ENCODE measurements around the gene AGO4.
"Not testable (repeated sequence)": the region's sequence is repeated elsewhere in the genome, so short reads cannot be mapped to it uniquely, and the experiment has no call there.

The AGO4 gene

DNA sequence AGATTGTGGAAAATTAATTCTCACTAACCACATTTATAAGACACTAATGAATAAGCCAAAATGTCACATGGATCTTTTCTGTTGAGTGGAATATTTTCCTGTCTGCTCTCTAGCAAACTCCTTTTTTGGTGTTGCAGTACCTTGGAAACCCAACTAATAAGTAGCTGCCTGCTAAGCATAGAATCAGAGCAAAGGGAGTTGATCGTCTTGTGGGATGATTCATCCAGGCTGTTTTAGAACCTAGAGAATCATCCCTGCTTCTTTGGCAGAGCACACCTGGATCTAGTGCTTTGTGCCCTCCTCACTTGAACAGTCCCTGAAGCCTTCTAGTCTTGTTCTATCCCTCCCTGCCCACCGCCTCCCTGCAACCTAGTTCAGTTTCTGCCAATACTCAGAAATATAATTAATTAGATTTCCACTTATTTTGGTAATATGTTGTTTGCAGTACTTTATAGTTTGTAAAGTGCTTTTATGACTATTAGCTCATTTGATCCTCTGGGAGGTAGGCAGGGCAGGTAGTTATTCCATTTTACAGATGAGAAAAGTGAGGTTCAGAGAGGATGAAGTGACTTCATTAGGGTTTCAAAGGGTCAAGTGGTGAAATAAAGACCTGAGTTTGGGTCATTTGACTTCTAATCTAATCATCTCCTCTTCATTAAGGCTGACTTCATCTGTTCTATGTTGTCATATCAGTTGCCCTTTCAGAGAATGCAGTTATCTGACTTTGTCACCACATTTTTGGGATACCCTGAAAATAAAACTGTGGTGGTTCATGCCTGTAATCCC lies 2.5 kb downstream of the AGO4 start:
- no peak for DNase-seq (ENCODE audit: low read depth)

DNA sequence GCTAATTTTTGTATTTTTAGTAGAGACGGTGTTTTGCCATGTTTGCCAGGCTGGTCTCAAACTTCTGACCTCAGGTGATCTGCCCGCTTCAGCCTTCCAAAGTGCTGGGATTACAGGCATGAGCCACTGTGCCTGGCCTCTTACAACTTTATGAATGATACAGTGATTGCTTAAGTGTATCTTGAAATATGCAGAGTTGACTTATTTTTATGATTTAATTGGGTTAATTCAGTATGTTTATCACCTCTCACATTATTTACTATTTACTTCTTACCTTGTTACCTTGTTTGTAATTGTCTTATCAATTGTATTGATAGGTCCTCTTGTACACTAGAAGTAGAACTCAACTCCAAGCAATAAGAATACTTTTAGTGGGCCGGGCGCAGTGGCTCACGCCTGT lies 4.9 kb downstream of the AGO4 start:
- not testable (repeated sequence) for DNase-seq (ENCODE audit: low read depth)

GRCh38 chr1:35825255-35825654 lies 17.4 kb downstream of the AGO4 start:
- DNase-seq (ENCODE audit: low read depth), result no peak

DNA sequence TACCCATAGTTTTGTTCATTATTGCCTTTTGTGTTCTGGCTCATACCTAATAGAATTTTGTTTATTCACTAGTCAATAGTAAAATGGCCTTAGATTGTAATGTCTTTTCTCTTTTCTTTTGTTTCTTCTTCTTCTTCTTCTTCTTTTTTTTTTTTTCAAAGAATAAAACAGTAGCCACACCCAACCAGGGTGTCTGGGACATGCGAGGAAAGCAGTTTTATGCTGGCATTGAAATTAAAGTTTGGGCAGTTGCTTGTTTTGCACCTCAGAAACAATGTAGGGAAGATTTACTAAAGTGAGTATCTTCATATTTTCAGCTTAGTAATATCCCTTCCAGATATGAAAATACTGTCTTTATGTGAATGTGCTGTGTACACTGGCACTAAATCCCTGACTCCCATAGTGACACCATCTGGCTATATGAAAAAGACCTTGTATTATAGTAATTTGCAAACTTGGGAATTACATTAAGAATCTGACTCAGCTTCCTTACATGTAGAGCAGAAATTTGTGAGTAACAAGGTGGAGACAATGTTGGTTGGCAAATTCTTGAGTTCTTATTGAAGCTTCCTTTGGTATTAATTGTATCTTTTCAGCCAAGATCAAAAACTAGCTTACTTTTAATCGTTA lies 24.6 kb downstream of the AGO4 start:
- DNase-seq (ENCODE audit: low read depth), result no peak

DNA sequence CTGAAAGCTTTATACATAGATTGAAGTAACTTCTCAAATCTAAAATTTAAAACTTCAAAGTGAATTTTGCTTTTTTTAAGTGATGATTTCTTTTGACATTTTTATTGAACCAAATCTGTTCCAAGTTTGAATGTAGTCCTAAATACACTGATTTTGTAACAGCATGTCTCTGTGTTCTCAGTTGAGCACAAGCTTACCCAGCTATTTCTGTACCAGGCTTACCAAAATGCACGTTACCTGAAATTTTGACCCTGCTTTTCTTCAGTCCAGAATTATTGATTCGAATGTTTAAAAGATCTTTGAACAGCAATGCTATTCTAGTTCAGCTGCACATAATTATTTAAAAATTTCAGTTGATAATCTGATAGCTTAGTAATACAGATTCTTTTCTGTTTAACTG lies 25.6 kb downstream of the AGO4 start:
- no peak for DNase-seq (ENCODE audit: low read depth)

GRCh38 chr1:35834218-35834617 lies 26.4 kb downstream of the AGO4 start:
- DNase-seq (ENCODE audit: low read depth), result no peak

- no peak for DNase-seq (ENCODE audit: low read depth)
These were observed 27.6 kb downstream of the AGO4 start for GRCh38 chr1:35835398-35835797.

- no peak for DNase-seq (ENCODE audit: low read depth)
These were observed 28.9 kb downstream of the AGO4 start for GRCh38 chr1:35836734-35837133.

DNA sequence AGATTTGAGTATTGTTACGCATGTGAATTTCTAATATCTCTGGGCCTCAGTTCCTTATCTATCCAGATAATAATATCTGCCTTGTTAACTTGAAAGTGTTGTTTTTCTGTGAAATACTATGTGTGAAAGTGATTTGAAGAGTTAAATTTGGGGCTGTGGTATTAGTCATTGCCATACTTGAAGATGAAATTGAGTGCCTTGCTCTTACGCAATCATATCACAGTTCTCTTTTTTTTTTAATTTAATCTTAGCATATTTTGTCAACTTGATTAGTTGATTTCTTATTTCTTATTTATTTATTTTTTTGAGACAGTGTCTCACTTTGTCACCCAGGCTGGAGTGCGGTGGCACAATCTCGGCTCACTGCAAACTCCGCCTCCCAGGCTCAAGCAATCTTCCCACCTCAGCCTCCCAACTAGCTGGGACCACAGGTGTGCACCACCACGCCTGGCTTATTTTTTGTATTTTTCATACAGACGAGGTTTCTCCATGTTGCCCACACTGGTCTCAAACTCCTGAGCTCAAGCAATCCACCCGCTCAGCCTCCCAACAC lies 31.0 kb downstream of the AGO4 start:
- DNase-seq (ENCODE audit: low read depth), result no peak

DNA sequence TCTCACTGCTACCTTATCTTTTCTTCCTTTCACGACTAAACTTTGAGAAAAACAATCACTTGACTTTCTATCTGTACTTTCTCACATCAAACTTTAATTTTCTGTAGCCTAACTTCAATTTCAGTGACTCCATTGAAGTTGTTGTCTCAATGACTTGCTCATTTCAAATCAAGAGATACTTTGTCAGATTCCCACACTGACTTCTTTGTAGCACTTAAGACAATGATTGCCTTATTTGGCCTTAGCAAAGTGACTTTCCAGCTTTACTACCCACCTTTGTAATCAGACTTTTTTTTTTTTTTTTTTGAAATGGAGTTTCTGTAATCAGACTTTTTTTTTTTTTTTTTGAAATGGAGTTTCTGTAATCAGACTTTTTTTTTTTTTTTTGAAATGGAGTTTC lies 37.0 kb downstream of the AGO4 start:
- no peak for DNase-seq (ENCODE audit: low read depth)

- no peak for DNase-seq (ENCODE audit: low read depth)
These were observed 38.0 kb downstream of the AGO4 start for GRCh38 chr1:35845766-35846165.

GRCh38 chr1:35847935-35848565 lies 40.2 kb downstream of the AGO4 start:
- DNase-seq (ENCODE audit: low read depth), result no peak

GRCh38 chr1:35850051-35850450 lies 42.2 kb downstream of the AGO4 start:
- no peak for DNase-seq (ENCODE audit: low read depth)

GRCh38 chr1:35850716-35851115 lies 42.9 kb downstream of the AGO4 start:
- no peak for DNase-seq (ENCODE audit: low read depth)

DNA sequence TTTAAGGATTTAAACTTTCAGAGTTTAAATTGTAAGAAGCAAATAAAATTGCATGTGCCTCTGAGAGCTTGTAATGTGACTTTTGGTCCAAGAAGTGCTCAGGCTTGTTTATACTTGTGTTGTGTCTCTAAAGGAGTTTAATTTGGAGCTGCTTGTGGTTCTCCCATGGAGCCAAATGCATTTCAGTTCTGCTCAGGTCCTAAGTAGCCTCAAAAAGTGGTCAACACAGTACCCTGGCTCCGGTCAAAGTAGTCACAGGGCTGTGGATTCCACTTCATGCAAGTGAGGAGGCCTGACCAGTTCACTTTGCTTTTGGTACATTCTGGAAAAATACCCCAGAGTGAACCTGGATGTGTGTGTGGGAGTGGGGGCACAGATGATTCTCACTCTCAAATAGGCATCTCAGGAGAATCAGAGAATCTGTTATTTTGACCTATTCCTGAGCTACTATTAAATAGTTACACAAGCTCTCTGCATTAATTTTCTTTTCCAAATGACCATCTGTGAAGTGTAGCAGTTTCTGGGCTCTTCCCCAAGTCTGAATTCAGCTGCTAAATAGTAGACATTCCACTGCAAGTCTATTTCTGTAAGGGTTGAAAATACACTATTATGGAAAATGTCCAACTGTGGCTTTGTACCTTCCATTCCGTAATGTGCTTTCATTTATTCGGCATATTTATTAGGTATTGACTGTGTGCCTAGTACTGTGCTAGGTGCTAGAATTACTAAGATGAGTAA lies 43.5 kb downstream of the AGO4 start:
- no peak for DNase-seq (ENCODE audit: low read depth)

GRCh38 chr1:35852241-35852640 lies 44.4 kb downstream of the AGO4 start:
- no peak for DNase-seq (ENCODE audit: low read depth)

GRCh38 chr1:35854989-35855700 lies 47.3 kb downstream of the AGO4 start:
- no peak for DNase-seq (ENCODE audit: low read depth)

- no peak for DNase-seq (ENCODE audit: low read depth)
These were observed 49.1 kb downstream of the AGO4 start for GRCh38 chr1:35856964-35857363.

GRCh38 chr1:35857830-35858229 lies 50.0 kb downstream of the AGO4 start:
- DNase-seq (ENCODE audit: low read depth), result no peak

DNA sequence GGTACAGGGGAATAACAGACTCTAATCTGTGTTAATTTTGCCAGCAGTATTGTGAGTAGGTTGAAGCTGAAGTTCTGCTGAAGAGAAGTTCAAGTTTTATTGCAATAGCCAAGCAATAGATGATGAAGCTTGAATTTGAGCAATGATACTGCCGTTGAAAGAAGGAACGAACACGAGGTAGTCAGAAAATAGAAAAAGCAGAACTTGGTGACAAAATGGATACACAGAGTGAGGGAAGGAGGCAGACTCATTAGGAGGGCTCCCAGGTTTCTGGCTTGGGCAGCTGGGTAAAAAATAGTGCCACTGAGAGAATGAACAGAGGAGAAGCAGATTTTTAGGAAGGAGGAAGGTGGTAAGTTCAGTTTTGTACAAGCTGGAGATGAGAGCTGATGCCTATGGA lies 52.9 kb downstream of the AGO4 start:
- no peak for DNase-seq (ENCODE audit: low read depth)

GRCh38 chr1:35863136-35863535 lies 55.3 kb downstream of the AGO4 start:
- DNase-seq (ENCODE audit: low read depth), result no peak
